Measurements from ENCODE around the gene CCDC43.

DNA sequence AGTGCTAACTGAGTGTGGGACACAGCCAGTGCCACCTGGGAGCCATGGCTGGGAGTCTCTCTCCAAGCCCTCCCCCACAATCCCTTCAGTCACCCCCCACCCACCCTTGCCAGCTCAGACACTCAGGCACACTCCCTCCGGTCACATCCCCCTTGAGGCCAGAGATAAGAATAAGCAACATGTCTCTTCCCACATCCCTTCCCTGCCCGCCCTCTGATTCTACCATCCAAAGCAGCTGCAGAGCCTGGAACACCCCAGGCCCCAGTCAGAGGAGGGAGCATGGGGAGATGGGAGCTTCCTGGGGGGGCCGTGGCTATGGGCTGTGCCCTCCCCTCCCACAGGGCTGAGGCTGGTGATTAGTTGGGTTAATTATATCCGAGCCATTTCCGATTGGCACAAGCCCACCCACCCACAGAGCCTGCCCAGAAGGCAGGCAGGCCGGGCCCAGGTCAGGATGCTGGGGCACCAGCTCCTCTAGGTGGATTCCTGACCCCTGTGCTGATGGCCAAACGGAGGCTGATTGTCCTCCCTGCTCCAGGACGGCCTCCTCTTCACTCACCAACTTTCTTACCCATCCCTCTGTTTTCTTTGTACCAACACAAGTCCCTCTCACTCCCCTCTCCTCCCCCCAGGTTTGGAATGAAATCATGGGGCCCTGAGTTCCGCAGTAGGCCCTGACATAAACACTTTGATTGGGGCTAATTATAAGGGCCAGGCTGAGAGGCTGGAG lies 61.9 kb downstream of the CCDC43 start:
- TF ChIP-seq, protein P1, sequence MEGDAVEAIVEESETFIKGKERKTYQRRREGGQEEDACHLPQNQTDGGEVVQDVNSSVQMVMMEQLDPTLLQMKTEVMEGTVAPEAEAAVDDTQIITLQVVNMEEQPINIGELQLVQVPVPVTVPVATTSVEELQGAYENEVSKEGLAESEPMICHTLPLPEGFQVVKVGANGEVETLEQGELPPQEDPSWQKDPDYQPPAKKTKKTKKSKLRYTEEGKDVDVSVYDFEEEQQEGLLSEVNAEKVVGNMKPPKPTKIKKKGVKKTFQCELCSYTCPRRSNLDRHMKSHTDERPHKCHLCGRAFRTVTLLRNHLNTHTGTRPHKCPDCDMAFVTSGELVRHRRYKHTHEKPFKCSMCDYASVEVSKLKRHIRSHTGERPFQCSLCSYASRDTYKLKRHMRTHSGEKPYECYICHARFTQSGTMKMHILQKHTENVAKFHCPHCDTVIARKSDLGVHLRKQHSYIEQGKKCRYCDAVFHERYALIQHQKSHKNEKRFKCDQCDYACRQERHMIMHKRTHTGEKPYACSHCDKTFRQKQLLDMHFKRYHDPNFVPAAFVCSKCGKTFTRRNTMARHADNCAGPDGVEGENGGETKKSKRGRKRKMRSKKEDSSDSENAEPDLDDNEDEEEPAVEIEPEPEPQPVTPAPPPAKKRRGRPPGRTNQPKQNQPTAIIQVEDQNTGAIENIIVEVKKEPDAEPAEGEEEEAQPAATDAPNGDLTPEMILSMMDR (IDR thresholded peaks at IDR 0.05) = no peak
- no peak for TF ChIP-seq POLR2A (IDR thresholded peaks at IDR 0.05)

All from heart left ventricle (tissue), 13 donors.